ENCODE measurements around the gene ZNF438.

DNA sequence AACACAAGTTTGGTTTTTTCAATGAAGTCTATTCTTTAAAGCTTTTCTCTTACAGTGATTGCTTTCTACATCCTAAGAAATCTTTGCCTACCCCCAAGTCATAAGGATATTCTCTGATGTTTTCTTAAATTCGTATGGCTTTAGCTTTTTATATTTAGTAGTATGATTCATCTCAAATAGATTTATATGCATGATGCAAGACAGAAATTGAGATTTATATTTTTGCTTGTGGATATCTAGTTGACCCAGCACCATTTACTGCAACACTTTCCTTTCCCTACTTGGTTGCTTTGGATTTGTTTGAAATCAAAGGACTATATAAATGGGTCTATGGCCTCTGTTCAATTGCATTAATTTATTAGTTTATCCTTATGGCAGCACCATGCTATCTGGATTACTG lies 113.9 kb downstream of the ZNF438 start:
- TF ChIP-seq, protein P1, sequence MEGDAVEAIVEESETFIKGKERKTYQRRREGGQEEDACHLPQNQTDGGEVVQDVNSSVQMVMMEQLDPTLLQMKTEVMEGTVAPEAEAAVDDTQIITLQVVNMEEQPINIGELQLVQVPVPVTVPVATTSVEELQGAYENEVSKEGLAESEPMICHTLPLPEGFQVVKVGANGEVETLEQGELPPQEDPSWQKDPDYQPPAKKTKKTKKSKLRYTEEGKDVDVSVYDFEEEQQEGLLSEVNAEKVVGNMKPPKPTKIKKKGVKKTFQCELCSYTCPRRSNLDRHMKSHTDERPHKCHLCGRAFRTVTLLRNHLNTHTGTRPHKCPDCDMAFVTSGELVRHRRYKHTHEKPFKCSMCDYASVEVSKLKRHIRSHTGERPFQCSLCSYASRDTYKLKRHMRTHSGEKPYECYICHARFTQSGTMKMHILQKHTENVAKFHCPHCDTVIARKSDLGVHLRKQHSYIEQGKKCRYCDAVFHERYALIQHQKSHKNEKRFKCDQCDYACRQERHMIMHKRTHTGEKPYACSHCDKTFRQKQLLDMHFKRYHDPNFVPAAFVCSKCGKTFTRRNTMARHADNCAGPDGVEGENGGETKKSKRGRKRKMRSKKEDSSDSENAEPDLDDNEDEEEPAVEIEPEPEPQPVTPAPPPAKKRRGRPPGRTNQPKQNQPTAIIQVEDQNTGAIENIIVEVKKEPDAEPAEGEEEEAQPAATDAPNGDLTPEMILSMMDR (conservative IDR thresholded peaks at IDR 0.05; ENCODE audit: low read depth, low read length), result no peak
- TF ChIP-seq MAFK (IDR thresholded peaks at IDR 0.05; ENCODE audit: low read depth, low read length) (no peak), POLR2A (IDR thresholded peaks at IDR 0.05; ENCODE audit: low read depth, low read length) (no peak), SMC3 (IDR thresholded peaks at IDR 0.05; ENCODE audit: low read depth, low read length) (no peak), BHLHE40 (IDR thresholded peaks at IDR 0.05; ENCODE audit: low read depth, low read length) (no peak)
